Breast epithelium (tissue), 4 donors: ENCODE data around the gene RASL11A. TPM values are rescaled to one million over a fixed set of nuclear protein-coding genes. Genes with fewer than 3 reads are reported as not detected.
"Not testable (repeated sequence)": the region's sequence is repeated elsewhere in the genome, so short reads cannot be mapped to it uniquely, and the experiment has no call there.

Experiments
- DNase-seq, 2 donors: peaks; one replicate each; pipeline ENCODE4 v3.0.0-alpha.2; 2019; ENCODE audit warnings: low spot score in 2 of 2
- H3K27ac ChIP-seq, 2 donors: fragments of 200-600 bp; sonication (generic) in 1 of 2; one replicate each; pipeline ENCODE4 v1.5.1; 2016 to 2019; ENCODE audit warnings: mild to moderate bottlenecking in 1 of 2
- H3K27me3 ChIP-seq, 2 donors: fragments of 200-600 bp; sonication (generic) in 1 of 2; one replicate each; pipeline versions ENCODE4 v1.5.1 to v1.6.0; 2017 to 2019; ENCODE audit warnings: control low read depth in 1 of 2, mild to moderate bottlenecking in 1 of 2
- H3K36me3 ChIP-seq: fragments of 200-600 bp; one replicate; pipeline ENCODE4 v1.5.1; 2019
- H3K4me1 ChIP-seq, 2 donors: fragments of 200-600 bp; sonication (generic); one replicate each; pipeline ENCODE4 v1.5.1; 2016 to 2019; ENCODE audit warnings: control low read depth in 1 of 2
- H3K4me3 ChIP-seq, 3 donors: fragments of 200-600 bp; sonication (generic); 1 replicate in 2 of 3; 2 replicates in 1 of 3; pipeline ENCODE4 v1.5.1; 2016 to 2019; ENCODE audit warnings: mild to moderate bottlenecking in 3 of 3, moderate library complexity in 2 of 3
- H3K9me3 ChIP-seq, 2 donors: fragments of 200-600 bp; sonication (generic) in 1 of 2; one replicate each; pipeline ENCODE4 v1.5.1; 2016 to 2019; ENCODE audit warnings: control low read depth in 1 of 2
- POLR2A ChIP-seq: fragments of 450-650 bp; IDR thresholded peaks from one replicate; pipeline ENCODE4 v1.6.1; 2016; ENCODE audit warnings: antibody characterized with exemption, mild to moderate bottlenecking, moderate library complexity
- POLR2AphosphoS5 ChIP-seq, 3 donors: sonication (generic); formaldehyde crosslinking; IDR thresholded peaks; one replicate each; pipeline ENCODE4 v1.6.1; 2017; ENCODE audit warnings: antibody characterized with exemption in 3 of 3
- intact Hi-C: fragments of 100-400 bp; cut with DNase I; formaldehyde crosslinking; loops from one replicate; pipeline ENCODE4 v1.15.1; 2023; ENCODE audit warnings: low total_unique reads
- total RNA-seq, 3 donors: library from RNA; depleted of rRNA; stranded (reverse); fragments of >200 nt; gene quantifications; one replicate each; pipeline ENCODE4 v1.1.0, GENCODE V29; 2016
- TF ChIP-seq, protein P1 (sequence below), 3 donors: fragments of 450-650 bp; IDR thresholded peaks; one replicate each; pipeline ENCODE4 v1.5.1; 2016 to 2017; ENCODE audit warnings: antibody characterized with exemption in 3 of 3, mild to moderate bottlenecking in 3 of 3, moderate library complexity in 3 of 3

The RASL11A gene
- total RNA-seq, 3 donors from 2014 or later = 20.8 to 62.2 (median 39.3) TPM

DNA sequence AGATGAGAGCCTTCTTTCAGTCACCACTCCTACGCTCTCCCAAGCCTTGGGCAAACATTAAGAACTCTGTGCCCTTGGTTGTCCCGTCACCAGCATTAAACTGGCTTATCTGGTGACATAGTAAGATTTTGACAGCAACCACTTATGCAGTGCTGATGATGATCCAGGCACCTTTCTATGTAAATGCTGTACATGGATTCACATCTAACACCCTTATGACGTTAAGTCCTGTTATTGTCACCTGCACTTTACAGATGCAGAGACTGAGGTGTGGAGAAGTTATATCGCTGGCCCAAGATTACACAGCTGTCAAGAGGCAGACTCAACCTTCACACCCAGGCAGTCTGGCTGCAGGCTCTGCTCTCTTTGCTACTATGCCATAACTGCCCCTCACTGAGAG lies 25.0 kb downstream of the RASL11A start:
- Histone ChIP-seq H3K4me1 (no peaks in the 10 kb centered on the region), H3K27ac (no peak overlapping the region), H3K4me3 (no peak overlapping the region), H3K27me3 (no peaks in the 10 kb centered on the region), H3K9me3 (no peaks in the 10 kb centered on the region), H3K36me3 (no peaks in the 10 kb centered on the region)
- TF ChIP-seq, protein P1, sequence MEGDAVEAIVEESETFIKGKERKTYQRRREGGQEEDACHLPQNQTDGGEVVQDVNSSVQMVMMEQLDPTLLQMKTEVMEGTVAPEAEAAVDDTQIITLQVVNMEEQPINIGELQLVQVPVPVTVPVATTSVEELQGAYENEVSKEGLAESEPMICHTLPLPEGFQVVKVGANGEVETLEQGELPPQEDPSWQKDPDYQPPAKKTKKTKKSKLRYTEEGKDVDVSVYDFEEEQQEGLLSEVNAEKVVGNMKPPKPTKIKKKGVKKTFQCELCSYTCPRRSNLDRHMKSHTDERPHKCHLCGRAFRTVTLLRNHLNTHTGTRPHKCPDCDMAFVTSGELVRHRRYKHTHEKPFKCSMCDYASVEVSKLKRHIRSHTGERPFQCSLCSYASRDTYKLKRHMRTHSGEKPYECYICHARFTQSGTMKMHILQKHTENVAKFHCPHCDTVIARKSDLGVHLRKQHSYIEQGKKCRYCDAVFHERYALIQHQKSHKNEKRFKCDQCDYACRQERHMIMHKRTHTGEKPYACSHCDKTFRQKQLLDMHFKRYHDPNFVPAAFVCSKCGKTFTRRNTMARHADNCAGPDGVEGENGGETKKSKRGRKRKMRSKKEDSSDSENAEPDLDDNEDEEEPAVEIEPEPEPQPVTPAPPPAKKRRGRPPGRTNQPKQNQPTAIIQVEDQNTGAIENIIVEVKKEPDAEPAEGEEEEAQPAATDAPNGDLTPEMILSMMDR (IDR thresholded peaks at IDR 0.05) = no peak
- TF ChIP-seq POLR2A (no peak), POLR2AphosphoS5 (IDR thresholded peaks at IDR 0.05) (no peak)
- intact Hi-C loops = no loop called here
- no peak for DNase-seq

DNA sequence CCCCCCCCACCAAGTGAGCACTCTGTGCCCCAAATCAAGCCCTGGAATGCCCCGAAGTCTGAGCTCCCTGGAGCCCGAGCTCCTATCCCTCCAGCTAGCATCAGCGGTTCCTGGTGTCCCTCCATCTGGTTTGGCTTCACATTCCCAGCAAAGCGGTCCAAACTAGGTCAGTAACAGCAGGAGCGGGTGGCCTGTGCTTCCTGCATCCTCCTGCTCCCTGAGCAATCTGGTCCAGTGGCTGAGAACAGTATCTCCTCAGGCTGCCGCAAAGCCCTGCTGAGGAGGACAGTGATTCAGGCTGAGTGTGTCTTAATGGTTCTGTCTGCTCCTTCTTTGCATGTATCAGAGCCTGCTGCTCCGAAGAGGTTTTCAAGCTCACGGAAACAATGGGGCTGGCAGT lies 25.9 kb downstream of the RASL11A start:
- H3K27me3 ChIP-seq = no peaks in the 10 kb centered on the region
- no peaks in the 10 kb centered on the region for H3K4me1 ChIP-seq
- H3K36me3 ChIP-seq = no peaks in the 10 kb centered on the region
- no peak overlapping the region for H3K4me3 ChIP-seq
- no peak overlapping the region for H3K27ac ChIP-seq
- TF ChIP-seq POLR2A (no peak), POLR2AphosphoS5 (IDR thresholded peaks at IDR 0.05) (no peak)
- TF ChIP-seq, protein P1 (IDR thresholded peaks at IDR 0.05) = no peak
- H3K9me3 ChIP-seq = no peaks in the 10 kb centered on the region
- intact Hi-C loops = no loop called here
- no peak for DNase-seq

DNA sequence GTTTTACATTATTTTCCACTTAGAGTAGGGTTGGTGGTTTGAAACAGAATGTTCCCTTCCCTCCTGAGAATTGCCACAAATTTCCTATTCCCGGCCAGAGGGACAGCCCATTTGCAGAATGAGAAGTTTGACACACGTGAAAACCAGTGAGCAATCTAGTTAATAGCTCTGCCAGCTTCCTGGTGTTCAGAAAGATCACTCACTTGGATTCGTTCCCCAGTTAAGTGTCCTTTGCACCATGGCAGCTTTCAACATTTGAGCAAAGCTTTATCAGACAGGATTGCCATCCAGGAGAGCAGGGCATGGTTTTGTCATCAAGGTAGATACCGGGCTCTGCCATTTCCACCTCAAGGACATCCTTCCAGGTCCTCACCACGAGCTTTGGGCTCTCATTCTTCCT lies 28.2 kb downstream of the RASL11A start:
- Histone ChIP-seq H3K4me1 (no peaks in the 10 kb centered on the region), H3K9me3 (no peaks in the 10 kb centered on the region), H3K36me3 (no peaks in the 10 kb centered on the region), H3K27ac (no peak overlapping the region), H3K27me3 (no peaks in the 10 kb centered on the region), H3K4me3 (no peak overlapping the region)
- intact Hi-C loops = no loop called here
- no peak for DNase-seq
- TF ChIP-seq POLR2AphosphoS5 (IDR thresholded peaks at IDR 0.05) = no peak
- TF ChIP-seq, protein P1 (IDR thresholded peaks at IDR 0.05) = no peak
- TF ChIP-seq POLR2A = no peak

DNA sequence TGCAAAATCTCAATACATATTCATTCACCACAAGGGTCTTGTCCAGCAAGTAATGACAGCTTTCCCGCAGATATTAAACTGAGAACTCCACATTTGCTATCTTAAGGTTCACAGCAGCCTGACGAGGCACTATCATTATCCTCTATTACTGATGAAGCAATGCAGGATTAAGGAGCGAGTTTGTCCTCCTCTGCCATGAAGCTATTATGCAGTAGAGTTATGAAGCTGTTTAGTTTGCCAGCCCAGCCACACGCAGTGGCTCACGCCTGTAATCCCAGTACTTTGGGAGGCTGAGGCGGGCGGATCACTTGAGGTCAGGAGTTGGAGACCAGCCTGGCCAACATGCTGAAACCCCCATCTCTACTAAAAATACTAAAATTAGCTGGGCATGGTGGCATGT lies 29.8 kb downstream of the RASL11A start:
- intact Hi-C loops = not testable (repeated sequence)

DNA sequence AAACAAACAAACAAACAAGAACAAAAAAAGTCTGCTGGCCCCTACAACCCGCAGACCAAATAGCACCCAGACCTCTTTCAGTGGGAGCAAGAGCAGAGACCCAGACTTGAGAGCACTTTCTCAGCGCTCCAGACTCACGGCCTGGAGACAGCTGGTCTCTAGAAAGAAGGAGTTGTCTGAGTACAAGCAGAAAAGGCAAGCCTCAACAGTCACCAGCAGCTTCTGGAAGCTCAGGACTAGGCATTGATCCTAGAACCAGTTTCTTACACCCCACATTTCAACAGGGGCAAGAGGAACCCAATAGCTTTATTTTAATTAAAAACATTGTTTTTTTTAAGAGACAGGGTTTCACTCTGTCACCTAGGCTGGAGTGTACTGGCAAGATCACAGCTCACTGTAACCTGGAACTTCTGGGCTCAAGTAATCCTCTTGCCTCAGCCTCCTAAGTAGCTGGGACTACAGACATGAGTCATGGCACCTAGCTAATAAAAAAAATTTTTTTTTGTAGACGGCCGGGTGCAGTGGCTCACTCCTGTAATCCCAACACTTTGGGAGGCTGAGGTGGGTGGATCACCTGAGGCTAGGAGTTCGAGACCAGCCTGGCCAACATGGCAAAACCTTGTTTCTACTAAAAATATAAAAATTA lies 30.4 kb downstream of the RASL11A start:
- no peak for TF ChIP-seq POLR2AphosphoS5 (IDR thresholded peaks at IDR 0.05)
- no peak for TF ChIP-seq POLR2A
- TF ChIP-seq, protein P1 (IDR thresholded peaks at IDR 0.05) = no peak
- intact Hi-C loops = no loop called here
- Histone ChIP-seq H3K4me3 (no peak overlapping the region), H3K4me1 (no peaks in the 10 kb centered on the region), H3K36me3 (no peaks in the 10 kb centered on the region), H3K27me3 (no peaks in the 10 kb centered on the region), H3K27ac (no peak overlapping the region), H3K9me3 (no peaks in the 10 kb centered on the region)
- DNase-seq = no peak

More for the DNA sequence above, 29.8 kb downstream of the RASL11A start:
- H3K27ac ChIP-seq, DNase-seq, H3K4me3 ChIP-seq, H3K36me3 ChIP-seq, H3K4me1 ChIP-seq, H3K27me3 ChIP-seq, H3K9me3 ChIP-seq: not testable (repeated sequence)
